GM23338 (cell line): Measurements from ENCODE around the gene ENDOV.

Source experiments
- EZH2 ChIP-seq: fragments of 200-600 bp; sonication (generic); IDR thresholded peaks from one replicate; pipeline ENCODE4 v1.8.0; 2017; ENCODE audit warnings: antibody characterized with exemption, mild to moderate bottlenecking, low read depth; ENCODE audit not compliant: unreplicated experiment
- EZH2phosphoT487 ChIP-seq: fragments of 200-600 bp; sonication (generic); IDR thresholded peaks from one replicate; pipeline ENCODE4 v1.8.1; 2018; ENCODE audit warnings: antibody characterized with exemption; ENCODE audit not compliant: unreplicated experiment
- POLR2AphosphoS5 ChIP-seq: IDR thresholded peaks from 2 replicates; pipeline ENCODE4 v1.6.1; 2016; ENCODE audit warnings: antibody characterized with exemption, low read depth
- TF ChIP-seq, protein P1 (sequence below), 2 experiments: fragments of 200-600 bp in 1 of 2; sonication (generic) in 1 of 2; conservative IDR thresholded peaks; 2 replicates each; pipeline versions ENCODE4 v1.5.1 to v1.6.1; 2016 to 2017; ENCODE audit warnings: antibody characterized with exemption in 2 of 2, low read depth in 2 of 2, mild to moderate bottlenecking in 2 of 2, moderate library complexity in 1 of 2

DNA sequence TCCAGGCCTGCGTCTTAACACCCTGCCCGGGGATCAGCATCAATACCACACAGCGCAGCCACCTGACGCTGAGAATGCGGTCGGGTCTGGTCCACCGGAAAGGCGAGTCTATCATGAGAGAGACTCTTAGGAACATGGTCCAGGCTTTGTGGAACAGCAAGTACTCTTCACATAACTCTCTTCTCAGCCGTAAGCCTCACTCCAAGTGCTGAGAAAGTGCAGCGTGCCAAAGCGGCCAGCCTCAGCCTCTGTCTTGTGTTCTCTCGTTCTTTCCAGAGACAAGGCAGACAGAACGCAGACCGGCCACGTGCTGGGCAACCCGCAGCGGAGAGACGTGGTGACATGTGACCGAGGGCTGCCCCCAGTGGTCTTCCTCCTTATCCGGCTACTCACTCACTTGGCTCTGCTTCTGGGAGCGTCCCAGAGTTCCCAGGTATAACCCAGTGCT, 34.4 kb upstream of the ENDOV start:
- no peak for TF ChIP-seq EZH2
- TF ChIP-seq, protein P1, sequence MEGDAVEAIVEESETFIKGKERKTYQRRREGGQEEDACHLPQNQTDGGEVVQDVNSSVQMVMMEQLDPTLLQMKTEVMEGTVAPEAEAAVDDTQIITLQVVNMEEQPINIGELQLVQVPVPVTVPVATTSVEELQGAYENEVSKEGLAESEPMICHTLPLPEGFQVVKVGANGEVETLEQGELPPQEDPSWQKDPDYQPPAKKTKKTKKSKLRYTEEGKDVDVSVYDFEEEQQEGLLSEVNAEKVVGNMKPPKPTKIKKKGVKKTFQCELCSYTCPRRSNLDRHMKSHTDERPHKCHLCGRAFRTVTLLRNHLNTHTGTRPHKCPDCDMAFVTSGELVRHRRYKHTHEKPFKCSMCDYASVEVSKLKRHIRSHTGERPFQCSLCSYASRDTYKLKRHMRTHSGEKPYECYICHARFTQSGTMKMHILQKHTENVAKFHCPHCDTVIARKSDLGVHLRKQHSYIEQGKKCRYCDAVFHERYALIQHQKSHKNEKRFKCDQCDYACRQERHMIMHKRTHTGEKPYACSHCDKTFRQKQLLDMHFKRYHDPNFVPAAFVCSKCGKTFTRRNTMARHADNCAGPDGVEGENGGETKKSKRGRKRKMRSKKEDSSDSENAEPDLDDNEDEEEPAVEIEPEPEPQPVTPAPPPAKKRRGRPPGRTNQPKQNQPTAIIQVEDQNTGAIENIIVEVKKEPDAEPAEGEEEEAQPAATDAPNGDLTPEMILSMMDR (conservative IDR thresholded peaks at IDR 0.05; ENCODE audit: low read depth in 2 of 2): no peak
- TF ChIP-seq EZH2phosphoT487: no peak
- no peak for TF ChIP-seq POLR2AphosphoS5
